Endothelial cell of umbilical vein (primary cell): ENCODE data around the gene USHBP1. TPM values are rescaled to one million over a fixed set of nuclear protein-coding genes. Genes with fewer than 3 reads are reported as not detected.

Source experiments
- BruUV-seq: library from RNA; stranded (reverse); fragments of 400-500 nt; replicated peaks from 2 replicates; lab custom pipeline; 2021; lab: Mats Ljungman, UMichigan
- CTCF ChIA-PET: fragments of 300-600, 350-600 bp; sonication (Branson Sonifier 250); formaldehyde crosslinking; loops from one replicate; lab custom pipeline; 2021; ENCODE audit warnings: antibody characterized with exemption, inconsistent platforms; lab: Charles Lee
- POLR2A ChIA-PET: fragments of 300-600, 350-600 bp; sonication (Branson Sonifier 250); formaldehyde crosslinking; loops from one replicate; lab custom pipeline; 2021; ENCODE audit warnings: antibody characterized with exemption, inconsistent platforms; lab: Charles Lee
- DNase-seq: peaks from one replicate; pipeline ENCODE4 v3.0.0-alpha.2; 2011; ENCODE audit warnings: low read depth, low spot score
- FAIRE-seq: peaks from 2 replicates; lab custom pipeline; 2011; peaks lifted over from hg19 to GRCh38; lab: Jason Lieb, UNC
- H2AFZ ChIP-seq: 2 replicates; pipeline ENCODE4 v1.6.0; 2012; ENCODE audit warnings: low read depth, low read length, control low read depth, inconsistent platforms
- H3K27ac ChIP-seq: 2 replicates; pipeline ENCODE4 v1.5.1; 2011; ENCODE audit warnings: low read depth, mild to moderate bottlenecking, control low read depth, low read length, moderate library complexity; ENCODE audit not compliant: insufficient read depth
- H3K27me3 ChIP-seq, 2 experiments: 2 replicates each; pipeline versions ENCODE4 v1.6.0 to v1.6.1; 2011; ENCODE audit warnings: low read length in 2 of 2, mixed read lengths in 1 of 2; ENCODE audit not compliant: control insufficient read depth in 2 of 2, insufficient read depth in 2 of 2
- H3K36me3 ChIP-seq, 2 experiments: 2 replicates in 1 of 2; 3 replicates in 1 of 2; pipeline ENCODE4 v1.5.1; 2011; ENCODE audit warnings: low read length in 2 of 2, mild to moderate bottlenecking in 1 of 2, moderate library complexity in 1 of 2; ENCODE audit not compliant: control insufficient read depth in 2 of 2, insufficient read depth in 2 of 2; ENCODE audit errors: extremely low read depth in 1 of 2
- H3K4me1 ChIP-seq: 3 replicates; pipeline ENCODE4 v1.5.1; 2011; ENCODE audit warnings: mild to moderate bottlenecking, low read length; ENCODE audit not compliant: control insufficient read depth, insufficient read depth; ENCODE audit errors: extremely low read depth
- H3K4me2 ChIP-seq: 2 replicates; pipeline ENCODE4 v1.6.1; 2011; ENCODE audit warnings: low read length, control low read depth, mixed read lengths; ENCODE audit not compliant: insufficient read depth
- H3K4me3 ChIP-seq, 3 experiments: fragments of 200-600 bp in 1 of 3; sonication (generic), shearing (Covaris generic) in 1 of 3; replicated peaks in 1 of 3; 2 replicates each; pipeline ENCODE4 v1.5.1; 2011 to 2016; ENCODE audit warnings: control low read depth in 3 of 3, low read length in 3 of 3, mild to moderate bottlenecking in 2 of 3, inconsistent platforms in 1 of 3, low read depth in 1 of 3, moderate library complexity in 1 of 3; ENCODE audit not compliant: insufficient read depth in 1 of 3
- H3K79me2 ChIP-seq: 2 replicates; pipeline ENCODE4 v1.6.0; 2012; ENCODE audit warnings: low read length, inconsistent platforms; ENCODE audit not compliant: control insufficient read depth, insufficient read depth
- H3K9ac ChIP-seq: replicated peaks from 2 replicates; pipeline ENCODE3; 2011; ENCODE audit warnings: low read length, control low read depth; ENCODE audit not compliant: insufficient read depth; ENCODE audit errors: extremely low read depth
- H3K9me1 ChIP-seq: replicated peaks from 3 replicates; pipeline ENCODE4 v1.6.0; 2011; ENCODE audit warnings: mild to moderate bottlenecking, low read length; ENCODE audit not compliant: control insufficient read depth, insufficient read depth; ENCODE audit errors: extremely low read depth
- H3K9me3 ChIP-seq: replicated peaks from 2 replicates; pipeline ENCODE4 v1.5.1; 2012; ENCODE audit warnings: low read length, inconsistent platforms; ENCODE audit not compliant: control insufficient read depth, insufficient read depth
- H4K20me1 ChIP-seq: replicated peaks from 2 replicates; pipeline ENCODE3; 2011; ENCODE audit warnings: mild to moderate bottlenecking, low read length; ENCODE audit not compliant: control insufficient read depth, insufficient read depth; ENCODE audit errors: extremely low read depth
- EZH2 ChIP-seq: IDR thresholded peaks from 2 replicates; pipeline ENCODE4 v1.6.1; 2012; ENCODE audit warnings: borderline replicate concordance, low read depth, mild to moderate bottlenecking, moderate library complexity, low read length, inconsistent platforms; ENCODE audit not compliant: severe bottlenecking
- FOS ChIP-seq: IDR thresholded peaks from 2 replicates; pipeline ENCODE4 v1.6.1; 2011; ENCODE audit warnings: mild to moderate bottlenecking, low read length, moderate library complexity, borderline replicate concordance; ENCODE audit not compliant: insufficient read depth
- GATA2 ChIP-seq: IDR thresholded peaks from 2 replicates; pipeline ENCODE4 v1.7.0; 2011; ENCODE audit warnings: low read depth, mild to moderate bottlenecking, moderate library complexity, mixed read lengths, low read length; ENCODE audit not compliant: insufficient read length, insufficient read depth
- JUN ChIP-seq: IDR thresholded peaks from 2 replicates; pipeline ENCODE4 v1.6.1; 2011; ENCODE audit warnings: borderline replicate concordance, low read depth; ENCODE audit not compliant: insufficient read length, insufficient read depth
- MYC ChIP-seq: IDR thresholded peaks from one replicate; pipeline ENCODE4 v1.6.1; 2011; ENCODE audit warnings: mild to moderate bottlenecking, low read depth, low read length
- POLR2A ChIP-seq: IDR thresholded peaks from 2 replicates; pipeline ENCODE4 v1.6.1; 2012; ENCODE audit warnings: low read depth, mild to moderate bottlenecking, control low read depth, low read length
- POLR2AphosphoS5 ChIP-seq: IDR thresholded peaks from 2 replicates; pipeline ENCODE4 v1.6.1; 2012; ENCODE audit warnings: low read depth, mild to moderate bottlenecking, control low read depth, low read length, moderate library complexity; ENCODE audit not compliant: insufficient read depth
- dilution Hi-C: fragments of 300-500 bp; cut with MboI; formaldehyde crosslinking; loops from one replicate; pipeline ENCODE4 v1.15.0; 2019; ENCODE audit warnings: low sequenced_read_pairs; ENCODE audit not compliant: extremely low pct_ligation_motif_present
- intact Hi-C: fragments of 100-400 bp; cut with micrococcal nuclease; formaldehyde crosslinking; loops from one replicate; pipeline ENCODE4 v1.10.0; 2022
- polyA plus RNA-seq, 4 experiments: library from polyadenylated mRNA; depleted of rRNA in 3 of 4; stranded (reverse) in 3 of 4; unstranded in 1 of 4; fragments of >200 nt; gene quantifications; 2 replicates each; pipeline versions ENCODE4 v1.2.1 to v1.2.3, GENCODE V29; 2011 to 2012; ENCODE audit warnings: missing spikeins in 1 of 4
- total RNA-seq: library from RNA; stranded (reverse); gene quantifications from 2 replicates; pipeline ENCODE4 v1.2.3, GENCODE V29; 2021
- TF ChIP-seq, protein P1 (sequence below): IDR thresholded peaks from 2 replicates; pipeline ENCODE4 v1.6.1; 2011; ENCODE audit not compliant: insufficient read depth, insufficient read length
- TF ChIP-seq, protein P2 (sequence below), 2 donors: IDR thresholded peaks; 1 replicate in 1 of 2; 2 replicates in 1 of 2; pipeline ENCODE4 v1.5.1; 2011; ENCODE audit warnings: low read length in 2 of 2, mild to moderate bottlenecking in 2 of 2, moderate library complexity in 2 of 2, control low read depth in 1 of 2, inconsistent platforms in 1 of 2, low read depth in 1 of 2; ENCODE audit not compliant: insufficient read depth in 1 of 2; ENCODE audit errors: extremely low read depth in 1 of 2

The USHBP1 gene
- total and polyA plus RNA-seq, 2 donors (not counting 3 experiments of a cell fraction or from before 2014, with no cell fraction given), result 14.8 to 20.4 TPM

DNA sequence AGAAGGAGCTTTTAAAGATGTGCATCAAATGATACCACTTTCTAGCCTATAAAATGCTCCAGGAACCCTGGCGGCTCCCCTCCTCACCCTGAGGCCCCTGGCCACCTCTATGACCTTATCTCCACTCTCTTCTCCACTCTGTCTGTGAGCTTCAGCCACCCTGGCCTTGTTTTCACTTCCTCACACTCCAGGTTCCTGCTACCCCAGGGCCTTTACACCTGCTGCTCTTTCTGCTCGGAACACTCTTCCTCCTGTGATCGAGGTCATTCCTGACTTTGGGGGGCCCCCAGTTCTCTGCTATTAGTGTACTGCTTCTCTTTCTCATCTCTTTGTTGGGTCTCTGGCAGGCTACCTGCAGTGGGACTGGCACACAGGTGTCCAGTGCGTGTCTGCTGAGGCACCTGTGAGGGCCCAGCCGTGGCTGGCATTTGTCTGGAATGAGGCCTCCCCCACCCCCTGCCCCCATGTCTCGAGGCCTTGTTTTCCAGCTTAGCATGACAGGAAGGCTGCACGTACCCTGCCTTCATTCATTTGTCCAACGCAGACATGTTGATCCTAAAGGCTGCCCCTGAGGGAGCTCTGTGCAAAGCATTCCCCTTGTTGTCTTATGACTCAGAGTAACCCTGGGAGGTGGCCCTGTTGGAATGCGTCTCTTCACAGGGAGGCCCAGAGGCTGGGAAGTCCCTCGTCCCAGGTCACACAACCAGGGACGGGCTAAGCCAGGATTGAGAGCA lies 47.1 kb upstream of the USHBP1 start:
- Histone ChIP-seq H3K9me3 (no peaks in the 10 kb centered on the region), H2AFZ (no peak overlapping the region), H4K20me1 (no peaks in the 10 kb centered on the region), H3K4me1 (peaks cover 9% of the 10 kb centered on the region), H3K4me2 (no peak overlapping the region), H3K4me3 (no peak overlapping the region), H3K27ac (no peak overlapping the region), H3K36me3 (peaks cover 6 to 23% of the 10 kb centered on the region in 2 experiments), H3K79me2 (peaks cover 34% of the 10 kb centered on the region), H3K9ac (no peak overlapping the region), H3K27me3 (no peaks in the 10 kb centered on the region), H3K9me1 (no peaks in the 10 kb centered on the region)
- intact Hi-C loops (no loop called here), dilution Hi-C loops (no loop called here)
- no peak for TF ChIP-seq EZH2
- TF ChIP-seq POLR2AphosphoS5, result no peak
- TF ChIP-seq POLR2A, result no peak
- TF ChIP-seq, protein P1, sequence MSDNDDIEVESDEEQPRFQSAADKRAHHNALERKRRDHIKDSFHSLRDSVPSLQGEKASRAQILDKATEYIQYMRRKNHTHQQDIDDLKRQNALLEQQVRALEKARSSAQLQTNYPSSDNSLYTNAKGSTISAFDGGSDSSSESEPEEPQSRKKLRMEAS, result no peak
- no peak for TF ChIP-seq MYC
- TF ChIP-seq, protein P2, sequence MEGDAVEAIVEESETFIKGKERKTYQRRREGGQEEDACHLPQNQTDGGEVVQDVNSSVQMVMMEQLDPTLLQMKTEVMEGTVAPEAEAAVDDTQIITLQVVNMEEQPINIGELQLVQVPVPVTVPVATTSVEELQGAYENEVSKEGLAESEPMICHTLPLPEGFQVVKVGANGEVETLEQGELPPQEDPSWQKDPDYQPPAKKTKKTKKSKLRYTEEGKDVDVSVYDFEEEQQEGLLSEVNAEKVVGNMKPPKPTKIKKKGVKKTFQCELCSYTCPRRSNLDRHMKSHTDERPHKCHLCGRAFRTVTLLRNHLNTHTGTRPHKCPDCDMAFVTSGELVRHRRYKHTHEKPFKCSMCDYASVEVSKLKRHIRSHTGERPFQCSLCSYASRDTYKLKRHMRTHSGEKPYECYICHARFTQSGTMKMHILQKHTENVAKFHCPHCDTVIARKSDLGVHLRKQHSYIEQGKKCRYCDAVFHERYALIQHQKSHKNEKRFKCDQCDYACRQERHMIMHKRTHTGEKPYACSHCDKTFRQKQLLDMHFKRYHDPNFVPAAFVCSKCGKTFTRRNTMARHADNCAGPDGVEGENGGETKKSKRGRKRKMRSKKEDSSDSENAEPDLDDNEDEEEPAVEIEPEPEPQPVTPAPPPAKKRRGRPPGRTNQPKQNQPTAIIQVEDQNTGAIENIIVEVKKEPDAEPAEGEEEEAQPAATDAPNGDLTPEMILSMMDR (IDR thresholded peaks at IDR 0.05; ENCODE audit: extremely low read depth in 1 of 2, insufficient read depth in 1 of 2, low read depth in 1 of 2, low read length in 2 of 2), result no peak
- no peak for TF ChIP-seq JUN
- TF ChIP-seq GATA2, result no peak
- no peak for TF ChIP-seq FOS
- DNase-seq, result no peak
- ChIA-PET POLR2A (no interaction called here), CTCF (no interaction called here)
- no peak for FAIRE-seq
- BruUV-seq, result no TSS peak
